GM12874 (cell line): ENCODE measurements around the gene GPC6.

Experiments used
- TF ChIP-seq, protein P1 (sequence below): IDR thresholded peaks from 2 replicates; pipeline ENCODE4 v1.5.1; 2011; ENCODE audit warnings: low read depth, mild to moderate bottlenecking, control low read depth, low read length, moderate library complexity; ENCODE audit not compliant: insufficient read depth

Gene GPC6

DNA sequence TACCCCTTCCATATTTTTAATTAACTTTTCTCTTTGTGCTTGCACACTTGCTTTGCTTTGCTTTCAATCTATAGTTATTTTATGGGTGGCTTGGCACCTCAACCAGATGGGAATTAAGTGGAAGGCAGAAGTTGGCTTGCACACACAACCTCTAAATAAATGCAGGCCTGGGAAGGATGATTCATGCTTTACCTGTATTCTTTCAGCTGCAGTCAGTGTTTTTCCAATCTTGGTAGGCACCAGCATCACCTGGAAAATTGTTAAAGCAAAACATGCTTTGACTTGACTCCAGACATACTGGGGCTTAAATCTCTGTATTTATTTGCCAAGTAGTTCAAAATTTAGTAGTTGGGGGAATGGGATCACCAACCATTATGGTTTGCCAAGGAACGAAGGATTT lies 543.0 kb downstream of the GPC6 start:
- TF ChIP-seq, protein P1, sequence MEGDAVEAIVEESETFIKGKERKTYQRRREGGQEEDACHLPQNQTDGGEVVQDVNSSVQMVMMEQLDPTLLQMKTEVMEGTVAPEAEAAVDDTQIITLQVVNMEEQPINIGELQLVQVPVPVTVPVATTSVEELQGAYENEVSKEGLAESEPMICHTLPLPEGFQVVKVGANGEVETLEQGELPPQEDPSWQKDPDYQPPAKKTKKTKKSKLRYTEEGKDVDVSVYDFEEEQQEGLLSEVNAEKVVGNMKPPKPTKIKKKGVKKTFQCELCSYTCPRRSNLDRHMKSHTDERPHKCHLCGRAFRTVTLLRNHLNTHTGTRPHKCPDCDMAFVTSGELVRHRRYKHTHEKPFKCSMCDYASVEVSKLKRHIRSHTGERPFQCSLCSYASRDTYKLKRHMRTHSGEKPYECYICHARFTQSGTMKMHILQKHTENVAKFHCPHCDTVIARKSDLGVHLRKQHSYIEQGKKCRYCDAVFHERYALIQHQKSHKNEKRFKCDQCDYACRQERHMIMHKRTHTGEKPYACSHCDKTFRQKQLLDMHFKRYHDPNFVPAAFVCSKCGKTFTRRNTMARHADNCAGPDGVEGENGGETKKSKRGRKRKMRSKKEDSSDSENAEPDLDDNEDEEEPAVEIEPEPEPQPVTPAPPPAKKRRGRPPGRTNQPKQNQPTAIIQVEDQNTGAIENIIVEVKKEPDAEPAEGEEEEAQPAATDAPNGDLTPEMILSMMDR = no peak

DNA sequence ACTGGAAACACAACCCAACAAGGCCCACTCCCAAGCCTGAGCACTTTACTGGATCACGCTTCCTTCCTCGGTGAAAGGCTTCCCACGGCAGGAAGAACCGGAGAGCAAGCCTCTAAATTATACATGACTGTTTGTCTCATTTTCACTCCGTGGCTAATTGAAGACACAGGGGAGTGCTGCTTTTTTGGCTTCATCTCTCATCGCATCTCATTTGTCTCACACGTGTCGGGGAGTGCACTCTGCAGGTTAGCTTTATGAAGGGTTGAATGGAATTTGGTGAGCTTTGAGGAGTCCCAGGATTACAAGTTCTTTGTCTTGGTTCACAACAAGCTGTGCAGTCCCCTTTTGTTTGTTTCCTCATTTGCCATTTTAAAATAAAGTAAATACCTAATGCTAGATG lies 544.6 kb downstream of the GPC6 start:
- TF ChIP-seq, protein P1 = no peak

DNA sequence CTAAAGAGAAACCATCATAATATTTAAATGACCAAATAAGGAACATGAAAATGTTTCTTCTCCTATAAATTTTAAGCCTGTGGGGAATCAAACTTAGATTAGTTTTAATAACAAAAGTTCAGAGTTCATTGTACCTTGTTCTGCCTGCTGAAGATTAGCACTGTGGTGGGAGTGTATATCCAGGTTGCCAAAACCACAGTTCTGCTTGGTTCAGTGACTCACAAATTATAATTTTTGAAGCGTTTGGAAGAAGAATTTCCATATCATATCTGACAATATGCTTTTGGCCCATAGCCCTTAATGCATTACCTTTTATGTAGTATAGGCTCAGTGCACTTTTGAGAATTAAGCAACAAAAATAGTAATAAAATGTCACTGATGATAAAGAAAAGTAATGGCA lies 545.2 kb downstream of the GPC6 start:
- TF ChIP-seq, protein P1 = no peak

DNA sequence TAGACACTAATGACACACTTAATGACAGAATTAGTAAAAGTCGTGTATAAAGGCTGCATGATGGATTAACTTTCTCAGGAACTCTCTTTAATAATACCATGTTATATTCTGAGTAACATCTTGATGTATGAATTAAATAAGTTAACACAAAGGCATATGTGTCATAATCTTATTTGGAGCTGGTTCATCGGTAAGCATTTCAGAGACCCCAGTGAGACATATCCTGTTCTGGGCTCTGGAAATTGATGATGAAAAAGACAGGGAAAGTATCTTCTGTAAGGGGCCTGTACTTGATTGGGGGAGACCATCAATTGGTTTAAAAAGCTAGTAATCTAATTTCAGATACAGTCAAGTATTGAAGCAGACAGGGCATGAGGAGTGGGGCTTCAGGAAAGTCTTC lies 547.9 kb downstream of the GPC6 start:
- TF ChIP-seq, protein P1 = no peak

DNA sequence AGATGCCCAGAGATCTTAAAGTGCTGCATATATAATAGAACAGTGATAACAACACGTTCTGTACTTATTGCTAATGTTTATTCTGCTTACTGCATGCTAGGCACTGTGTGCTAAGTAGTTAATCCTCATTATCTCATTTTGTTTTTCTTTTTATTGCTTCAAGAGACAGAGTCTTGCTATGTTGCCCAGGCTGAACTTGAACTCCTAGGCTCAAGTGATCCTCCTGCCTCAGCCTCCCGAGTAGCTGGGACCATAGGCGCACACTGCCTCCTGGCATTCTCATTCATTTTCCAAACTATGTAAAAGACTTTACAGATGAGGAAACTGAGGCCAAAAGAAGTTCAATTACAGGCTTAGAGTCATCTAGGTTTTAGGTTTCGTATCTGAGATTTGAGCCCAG lies 548.4 kb downstream of the GPC6 start:
- TF ChIP-seq, protein P1 = no peak

DNA sequence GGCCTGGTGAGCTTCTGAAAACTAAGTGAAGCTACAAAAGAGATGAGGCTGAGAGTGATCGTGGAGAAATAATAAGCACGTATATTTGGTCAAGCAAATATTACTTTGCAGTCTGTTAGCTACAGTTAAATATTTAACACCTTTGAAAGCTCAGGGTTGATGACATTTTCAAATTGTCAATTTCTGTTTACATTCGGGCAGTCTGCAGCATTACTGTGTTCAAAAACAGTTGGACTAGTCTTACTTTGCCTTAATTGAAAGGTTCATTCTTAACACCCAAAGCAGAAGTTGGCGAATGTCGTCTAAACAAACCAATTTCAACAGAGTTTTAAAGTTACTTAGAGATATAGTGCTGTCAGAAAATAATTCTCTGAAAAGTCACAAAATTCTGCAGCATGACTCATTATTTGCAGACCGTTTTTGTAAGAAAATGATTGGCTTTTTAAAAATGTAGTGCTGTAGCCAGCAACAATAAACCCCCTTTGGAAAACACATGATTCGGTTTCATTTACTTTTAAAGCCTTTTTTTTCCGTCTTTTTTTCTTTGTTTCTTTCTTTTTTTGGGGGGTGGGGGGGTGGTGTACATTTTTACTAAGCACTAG lies 549.0 kb downstream of the GPC6 start:
- TF ChIP-seq, protein P1 = no peak

DNA sequence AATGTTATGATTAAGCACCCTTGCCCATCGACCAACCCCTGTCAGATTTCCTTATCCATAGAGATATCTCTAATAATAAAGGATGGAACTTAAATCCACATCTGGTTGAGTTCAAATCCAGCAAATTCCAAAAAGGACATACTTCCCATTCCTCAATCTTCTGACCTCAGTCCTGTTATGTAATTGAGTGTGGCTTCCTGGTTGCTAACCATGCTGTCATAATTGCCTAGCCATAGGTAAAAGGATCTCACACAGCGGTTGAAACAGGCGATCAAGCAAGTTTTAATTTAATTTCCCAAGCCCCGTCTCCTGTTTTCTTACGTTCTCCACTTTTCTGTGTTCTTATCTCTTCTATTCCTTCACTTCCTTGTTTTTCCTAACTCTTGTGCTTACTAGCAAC lies 550.3 kb downstream of the GPC6 start:
- TF ChIP-seq, protein P1 = no peak
